HepG2 (cell line): ENCODE measurements around the gene CCDC183. TPM values are rescaled to one million over a fixed set of nuclear protein-coding genes. Genes with fewer than 3 reads are reported as not detected.

Experiments used
- ATAC-seq: fragments of 200-7000 bp; cut with Tn5 transposase; 3 replicates; pipeline ENCODE4 v1.9.1; 2020; ENCODE audit warnings: mild to moderate bottlenecking, moderate library complexity
- BruUV-seq: library from RNA; stranded (reverse); fragments of 400-500 nt; replicated peaks from 2 replicates; lab custom pipeline; 2021; lab: Mats Ljungman, UMichigan
- CTCF ChIA-PET: fragments of 300-600 bp; formaldehyde crosslinking; extraction: SDS; loops from one replicate; lab custom pipeline; 2021; ENCODE audit warnings: low total read pairs, inconsistent platforms, low intra/inter-chr PET ratio; lab: Yijun Ruan, JAX
- POLR2A ChIA-PET: fragments of 350-600 bp; sonication (Branson Sonifier 250); formaldehyde crosslinking; loops from one replicate; lab custom pipeline; 2020; ENCODE audit warnings: antibody characterized with exemption, inconsistent platforms; lab: Yijun Ruan, JAX
- DNase-seq: peaks from one replicate; pipeline ENCODE4 v3.0.0-alpha.2; 2015; ENCODE audit warnings: low spot score
- FAIRE-seq: peaks from 3 replicates; lab custom pipeline; 2011; peaks lifted over from hg19 to GRCh38; lab: Jason Lieb, UNC
- H2AFZ ChIP-seq: one replicate; pipeline ENCODE4 v1.6.1; 2011; ENCODE audit warnings: low read length, inconsistent platforms
- H3K27ac ChIP-seq: fragments of 300-600 bp; 3 replicates; pipeline ENCODE4 v1.8.0; 2011; ENCODE audit warnings: mixed run types, mild to moderate bottlenecking, mixed read lengths, low read length, inconsistent platforms; ENCODE audit not compliant: insufficient read depth; ENCODE audit errors: extremely low read length
- H3K27me3 ChIP-seq, 2 experiments: fragments of 200-600 bp in 1 of 2; 2 replicates in 1 of 2; 3 replicates in 1 of 2; pipeline versions ENCODE4 v1.6.0 to v1.8.0; 2011; ENCODE audit warnings: low read length in 2 of 2, mild to moderate bottlenecking in 2 of 2, moderate library complexity in 2 of 2, inconsistent platforms in 1 of 2; ENCODE audit not compliant: insufficient read depth in 2 of 2, control insufficient read depth in 1 of 2
- H3K36me3 ChIP-seq, 2 experiments: fragments of 200-600 bp in 1 of 2; replicated peaks in 1 of 2; 2 replicates in 1 of 2; 3 replicates in 1 of 2; pipeline versions ENCODE4 v1.5.1 to v1.8.0; 2011; ENCODE audit warnings: low read length in 2 of 2, inconsistent platforms in 1 of 2; ENCODE audit not compliant: insufficient read depth in 2 of 2, control insufficient read depth in 1 of 2
- H3K4me1 ChIP-seq: 2 replicates; pipeline ENCODE4 v1.5.1; 2012; ENCODE audit warnings: low read length, inconsistent platforms; ENCODE audit not compliant: insufficient read depth
- H3K4me2 ChIP-seq: 2 replicates; pipeline ENCODE4 v1.6.0; 2011; ENCODE audit warnings: low read depth, low read length, inconsistent platforms
- H3K4me3 ChIP-seq, 3 experiments: fragments of 200-600 bp in 1 of 3; sonication (generic), shearing (Covaris generic) in 1 of 3; replicated peaks in 1 of 3; 2 replicates each; pipeline ENCODE4 v1.5.1; 2011 to 2016; ENCODE audit warnings: low read length in 3 of 3, inconsistent platforms in 2 of 3, low read depth in 2 of 3, mild to moderate bottlenecking in 2 of 3, control low read depth in 1 of 3, mixed read lengths in 1 of 3; ENCODE audit not compliant: insufficient read depth in 1 of 3
- H3K79me2 ChIP-seq: one replicate; pipeline ENCODE4 v1.6.1; 2011; ENCODE audit warnings: low read length, inconsistent platforms; ENCODE audit not compliant: insufficient read depth
- H3K9ac ChIP-seq: 2 replicates; pipeline ENCODE4 v1.6.0; 2011; ENCODE audit warnings: mild to moderate bottlenecking, low read depth, low read length, inconsistent platforms; ENCODE audit not compliant: insufficient read depth
- H3K9me3 ChIP-seq: 2 replicates; pipeline ENCODE4 v1.5.1; 2012; ENCODE audit warnings: mild to moderate bottlenecking, low read length
- H4K20me1 ChIP-seq: 2 replicates; pipeline ENCODE4 v1.6.0; 2011; ENCODE audit warnings: inconsistent platforms, mild to moderate bottlenecking, low read length, moderate library complexity; ENCODE audit not compliant: insufficient read depth
- AKAP8 ChIP-seq: sonication (generic); formaldehyde crosslinking; IDR thresholded peaks from 2 replicates; pipeline ENCODE4 v1.5.1; 2020; ENCODE audit warnings: mild to moderate bottlenecking, missing genetic modification reagents
- CBX2 ChIP-seq, 2 experiments: fragments of 200-600 bp in 1 of 2; sonication (generic); formaldehyde crosslinking in 1 of 2; IDR thresholded peaks; 2 replicates each; pipeline versions ENCODE4 v1.7.0 to v1.8.1; 2018 to 2022; ENCODE audit warnings: low read depth in 2 of 2, low read length in 1 of 2, mild to moderate bottlenecking in 1 of 2, missing genetic modification reagents in 1 of 2
- FOXA3 ChIP-seq: IDR thresholded peaks from 2 replicates; pipeline ENCODE4 v1.6.1; 2016; ENCODE audit warnings: missing genetic modification reagents, missing compliant biosample characterization
- KLF15 ChIP-seq: sonication (generic); formaldehyde crosslinking; IDR thresholded peaks from 2 replicates; pipeline ENCODE4 v1.8.1; 2023; ENCODE audit warnings: borderline replicate concordance, mild to moderate bottlenecking, inconsistent platforms, missing genetic modification reagents, mixed read lengths
- POLR2A ChIP-seq, 2 experiments: IDR thresholded peaks; 2 replicates each; pipeline ENCODE4 v1.6.1; 2011; ENCODE audit warnings: low read depth in 2 of 2, low read length in 2 of 2, mild to moderate bottlenecking in 1 of 2, moderate library complexity in 1 of 2; ENCODE audit not compliant: insufficient read depth in 1 of 2
- SETDB1 ChIP-seq: sonication (generic); formaldehyde crosslinking; IDR thresholded peaks from 2 replicates; pipeline ENCODE4 v1.5.1; 2020; ENCODE audit warnings: missing genetic modification reagents, mild to moderate bottlenecking, borderline replicate concordance
- SIX1 ChIP-seq: sonication (generic); formaldehyde crosslinking; IDR thresholded peaks from 2 replicates; pipeline ENCODE4 v1.4.0; 2020; ENCODE audit warnings: missing genetic modification reagents, borderline replicate concordance
- TARDBP ChIP-seq: sonication (generic); formaldehyde crosslinking; IDR thresholded peaks from 2 replicates; pipeline ENCODE4 v1.8.0; 2022; ENCODE audit warnings: mild to moderate bottlenecking, missing genetic modification reagents
- TBX2 ChIP-seq: sonication (generic); formaldehyde crosslinking; IDR thresholded peaks from 2 replicates; pipeline ENCODE4 v1.5.0; 2020; ENCODE audit warnings: missing genetic modification reagents, mild to moderate bottlenecking, borderline replicate concordance
- WIZ ChIP-seq: sonication (generic); formaldehyde crosslinking; IDR thresholded peaks from 2 replicates; pipeline ENCODE4 v1.5.1; 2020; ENCODE audit warnings: mild to moderate bottlenecking, missing genetic modification reagents
- ZNF431 ChIP-seq: sonication (generic); formaldehyde crosslinking; IDR thresholded peaks from 2 replicates; pipeline ENCODE4 v1.9.0; 2022; ENCODE audit warnings: missing genetic modification reagents, low read depth, mild to moderate bottlenecking, borderline replicate concordance
- ZNF709 ChIP-seq: sonication (generic); formaldehyde crosslinking; IDR thresholded peaks from 2 replicates; pipeline ENCODE4 v1.5.0; 2020; ENCODE audit warnings: mild to moderate bottlenecking, missing genetic modification reagents
- ZNF713 ChIP-seq: sonication (generic); formaldehyde crosslinking; IDR thresholded peaks from 2 replicates; pipeline ENCODE4 v1.4.0; 2020; ENCODE audit warnings: mild to moderate bottlenecking, missing genetic modification reagents
- ZNF749 ChIP-seq: sonication (generic); formaldehyde crosslinking; IDR thresholded peaks from 2 replicates; pipeline ENCODE4 v1.8.0; 2022; ENCODE audit warnings: mild to moderate bottlenecking, missing genetic modification reagents, moderate library complexity, borderline replicate concordance
- ZNF782 ChIP-seq: sonication (generic); formaldehyde crosslinking; IDR thresholded peaks from 2 replicates; pipeline ENCODE4 v1.4.0; 2020; ENCODE audit warnings: missing genetic modification reagents, mild to moderate bottlenecking, borderline replicate concordance
- WGBS: methylation state at CpG from one replicate; pipeline ENCODE4 v1.1.6; 2017; ENCODE audit warnings: low lambda C conversion rate; 5-methylcytosine and 5-hydroxymethylcytosine counted together
- in situ Hi-C: cut with HindIII; loops from 2 replicates; pipeline ENCODE4 v1.10.0; 2017; ENCODE audit warnings: low pct_unique_long_range_greater_than_20kb; ENCODE audit not compliant: extremely low pct_ligation_motif_present
- intact Hi-C: fragments of 100-400 bp; cut with micrococcal nuclease; formaldehyde crosslinking; loops from one replicate; pipeline ENCODE4 v1.10.0; 2022; ENCODE audit not compliant: unreplicated experiment
- polyA plus RNA-seq, 8 experiments: library from polyadenylated mRNA; depleted of rRNA in 3 of 8; stranded (reverse) in 7 of 8; unstranded in 1 of 8; fragments of >200 nt; fragmentation: Illumina TruSeq in 4 of 8; extraction: Trizol in 4 of 8; gene quantifications; 2 replicates each; pipeline versions ENCODE4 v1.2.1 to v1.2.3, GENCODE V29; 2011 to 2016; ENCODE audit warnings: low read depth in 4 of 8, missing spikeins in 1 of 8, mixed read lengths in 1 of 8; ENCODE audit not compliant: insufficient read depth in 1 of 8
- total RNA-seq, 5 experiments: library from RNA; depleted of rRNA; stranded (reverse); fragments of >200 nt; fragmentation: Illumina TruSeq; extraction: Trizol; gene quantifications; 2 replicates each; pipeline ENCODE4 v1.2.3, GENCODE V29; 2016; ENCODE audit warnings: low read depth in 1 of 5
- TF ChIP-seq, protein P1 (sequence below): sonication (generic); formaldehyde crosslinking; IDR thresholded peaks from 2 replicates; pipeline ENCODE4 v1.4.0; 2020; ENCODE audit warnings: missing genetic modification reagents
- TF ChIP-seq, protein P2 (sequence below): sonication (generic); formaldehyde crosslinking; IDR thresholded peaks from 2 replicates; pipeline ENCODE4 v1.5.1; 2020; ENCODE audit warnings: missing genetic modification reagents, mild to moderate bottlenecking, borderline replicate concordance

Gene CCDC183
- total and polyA plus RNA-seq, 2 of the 13 experiments (the other 11 are each of a cell fraction or from before 2014, with no cell fraction given): 5.0 to 66.4 TPM

DNA sequence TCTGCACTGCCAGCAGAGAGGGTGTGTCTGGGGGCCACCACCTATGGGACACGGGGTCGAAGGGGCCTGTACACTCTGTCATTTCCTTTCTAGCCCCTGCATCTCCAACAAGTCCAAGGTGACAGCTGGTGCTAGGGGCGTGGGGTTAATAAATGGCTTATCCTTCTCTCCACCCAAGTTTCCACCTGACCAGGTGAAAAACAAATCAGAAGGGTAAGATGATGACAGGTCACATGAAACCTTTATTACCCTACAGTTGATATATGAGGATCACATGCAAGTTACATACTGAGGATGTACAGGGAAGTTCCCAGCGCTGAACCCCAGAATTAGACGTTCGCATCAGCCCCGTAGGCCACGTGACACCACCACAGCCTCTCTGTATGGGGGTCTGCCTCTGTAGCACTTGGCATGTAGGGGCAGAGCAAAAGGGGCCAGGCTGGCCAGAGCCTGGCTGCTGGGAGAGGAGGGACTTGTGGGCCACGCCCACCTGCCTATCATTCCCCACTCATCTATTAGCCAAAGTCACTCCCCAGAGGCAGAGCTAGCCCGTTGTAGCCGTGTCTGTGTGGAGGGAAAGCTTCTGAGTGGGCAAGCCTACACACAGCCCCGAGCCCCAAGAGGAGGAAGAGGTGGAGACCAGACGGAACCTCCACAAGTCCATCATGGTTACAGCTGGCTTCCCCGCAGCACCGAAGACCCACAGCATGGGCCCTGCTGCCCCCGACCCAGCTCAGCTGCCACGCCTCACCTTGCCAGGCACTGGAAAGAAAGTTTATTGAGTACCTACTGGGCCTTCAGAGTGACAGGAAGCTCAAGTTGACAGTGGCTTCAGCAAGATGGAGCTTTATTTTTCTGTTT, 2.8 kb upstream of the CCDC183 start (continued):
- TF ChIP-seq, protein P1, sequence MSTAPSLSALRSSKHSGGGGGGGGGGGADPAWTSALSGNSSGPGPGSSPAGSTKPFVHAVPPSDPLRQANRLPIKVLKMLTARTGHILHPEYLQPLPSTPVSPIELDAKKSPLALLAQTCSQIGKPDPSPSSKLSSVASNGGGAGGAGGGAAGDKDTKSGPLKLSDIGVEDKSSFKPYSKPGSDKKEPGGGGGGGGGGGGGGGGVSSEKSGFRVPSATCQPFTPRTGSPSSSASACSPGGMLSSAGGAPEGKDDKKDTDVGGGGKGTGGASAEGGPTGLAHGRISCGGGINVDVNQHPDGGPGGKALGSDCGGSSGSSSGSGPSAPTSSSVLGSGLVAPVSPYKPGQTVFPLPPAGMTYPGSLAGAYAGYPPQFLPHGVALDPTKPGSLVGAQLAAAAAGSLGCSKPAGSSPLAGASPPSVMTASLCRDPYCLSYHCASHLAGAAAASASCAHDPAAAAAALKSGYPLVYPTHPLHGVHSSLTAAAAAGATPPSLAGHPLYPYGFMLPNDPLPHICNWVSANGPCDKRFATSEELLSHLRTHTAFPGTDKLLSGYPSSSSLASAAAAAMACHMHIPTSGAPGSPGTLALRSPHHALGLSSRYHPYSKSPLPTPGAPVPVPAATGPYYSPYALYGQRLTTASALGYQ: no peak
- TF ChIP-seq, all 625 proteins: peak for 51

DNA sequence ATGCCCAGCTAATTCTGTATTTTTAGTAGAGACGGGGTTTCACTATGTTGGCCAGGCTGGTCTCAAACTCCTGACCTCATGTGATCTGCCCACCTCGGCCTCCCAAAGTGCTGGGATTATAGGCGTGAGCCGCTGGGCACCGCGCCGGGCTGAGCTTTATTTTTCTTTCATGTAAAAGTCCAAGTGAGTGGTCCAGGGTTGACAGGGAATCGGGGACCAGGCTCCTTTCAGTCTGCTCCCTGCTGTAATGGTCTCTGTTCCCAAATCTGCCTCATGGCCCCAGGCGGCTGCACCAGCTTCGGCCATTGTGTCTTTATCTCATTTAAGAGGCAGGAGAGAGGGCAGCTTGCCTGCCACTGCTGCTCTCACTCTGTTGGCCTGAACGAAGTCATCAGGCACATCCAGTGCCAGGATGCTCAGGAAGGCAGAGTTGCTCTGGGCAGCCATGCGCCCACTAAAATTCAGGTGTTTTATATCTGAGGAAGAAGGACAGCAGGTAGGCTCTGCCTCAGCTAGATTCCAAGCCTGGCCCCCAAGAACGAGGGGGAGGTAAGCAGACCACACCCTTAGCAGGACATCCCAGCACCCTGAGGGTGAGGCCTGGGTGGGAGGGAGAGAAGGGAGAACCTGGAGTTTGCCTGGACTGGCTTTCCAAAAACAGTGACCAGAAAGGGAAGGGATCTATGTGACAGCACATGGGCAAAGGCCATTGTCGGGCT, 1.7 kb upstream of the CCDC183 start:
- no peak for ATAC-seq
- Histone ChIP-seq H3K9me3 (no peaks in the 10 kb centered on the region), H4K20me1 (no peaks in the 10 kb centered on the region), H3K4me2 (peak overlapping the region; percentile 41; the same call in 1 of the 2 replicates), H3K4me3 (no peak overlapping the region; a peak in 1 of 6 replicates), H2AFZ (no peak overlapping the region), H3K4me1 (peaks cover 83% of the 10 kb centered on the region), H3K9ac (peak overlapping the region; percentile 5; the same call in 1 of the 2 replicates), H3K36me3 (0 out of 5 replicates have a peak, but pooled peaks cover 0 to 12% of the 10 kb centered on the region in 2 experiments), H3K79me2 (peaks cover 37% of the 10 kb centered on the region), H3K27me3 (no peaks in the 10 kb centered on the region; a peak in 1 of 5 replicates), H3K27ac (peak overlapping the region; percentile 5)
- intact Hi-C loops (no loop called here), in situ Hi-C loops (no loop called here)
- WGBS: 95% methylated on average over 14 of the region's 14 CpGs
- no peak for FAIRE-seq
- CTCF ChIA-PET: no interaction called here
- DNase-seq: no peak
- BruUV-seq: no TSS peak
- POLR2A ChIA-PET: interaction anchor here (2.3 kb wide), 1 partner anchor 13 kb away, joined by 12 read pairs; the partner anchor contains the start of gene RABL6
- 0 out of 2 replicates have a peak, but pooled peaks have one; percentile 27 for TF ChIP-seq WIZ (CRISPR knock-in tag)
- TF ChIP-seq TARDBP (CRISPR knock-in tag): no peak; the same call in 1 of the 2 replicates
- TF ChIP-seq ZNF709: no peak
- peak; percentile 84; the same call in 1 of the 2 replicates for TF ChIP-seq AKAP8 (CRISPR knock-in tag)
- TF ChIP-seq ZNF749 (CRISPR knock-in tag): no peak
- TF ChIP-seq ZNF431: peak; percentile 22; the same call in 1 of the 2 replicates
- TF ChIP-seq SIX1 (CRISPR knock-in tag): no peak
- no peak for TF ChIP-seq ZNF782 (CRISPR knock-in tag)
- TF ChIP-seq, protein P2, sequence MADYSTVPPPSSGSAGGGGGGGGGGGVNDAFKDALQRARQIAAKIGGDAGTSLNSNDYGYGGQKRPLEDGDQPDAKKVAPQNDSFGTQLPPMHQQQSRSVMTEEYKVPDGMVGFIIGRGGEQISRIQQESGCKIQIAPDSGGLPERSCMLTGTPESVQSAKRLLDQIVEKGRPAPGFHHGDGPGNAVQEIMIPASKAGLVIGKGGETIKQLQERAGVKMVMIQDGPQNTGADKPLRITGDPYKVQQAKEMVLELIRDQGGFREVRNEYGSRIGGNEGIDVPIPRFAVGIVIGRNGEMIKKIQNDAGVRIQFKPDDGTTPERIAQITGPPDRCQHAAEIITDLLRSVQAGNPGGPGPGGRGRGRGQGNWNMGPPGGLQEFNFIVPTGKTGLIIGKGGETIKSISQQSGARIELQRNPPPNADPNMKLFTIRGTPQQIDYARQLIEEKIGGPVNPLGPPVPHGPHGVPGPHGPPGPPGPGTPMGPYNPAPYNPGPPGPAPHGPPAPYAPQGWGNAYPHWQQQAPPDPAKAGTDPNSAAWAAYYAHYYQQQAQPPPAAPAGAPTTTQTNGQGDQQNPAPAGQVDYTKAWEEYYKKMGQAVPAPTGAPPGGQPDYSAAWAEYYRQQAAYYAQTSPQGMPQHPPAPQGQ (CRISPR knock-in tag): no peak
- TF ChIP-seq FOXA3 (CRISPR knock-in tag): no peak
- TF ChIP-seq KLF15: no peak
- TF ChIP-seq SETDB1 (CRISPR knock-in tag): no peak
- no peak for TF ChIP-seq POLR2A (IDR thresholded peaks at IDR 0.05; ENCODE audit: insufficient read depth in 1 of 2, low read depth in 2 of 2, low read length in 2 of 2)
- no peak for TF ChIP-seq CBX2 (IDR thresholded peaks at IDR 0.05; ENCODE audit: low read depth, low read length)
- TF ChIP-seq CBX2 (CRISPR knock-in tag; IDR thresholded peaks at IDR 0.05; ENCODE audit: low read depth): no peak
- TF ChIP-seq TBX2 (CRISPR knock-in tag): no peak
- TF ChIP-seq ZNF713 (CRISPR knock-in tag): no peak
